UCSD-AML1 (cell line): Measurements from ENCODE around the gene PDE11A.
A peak's percentile ranks its signal among the peaks of the same experiment; 100 is the strongest.

Source experiments
- DNase-seq: peaks from one replicate; lab custom pipeline; 2025; ENCODE audit not compliant: unreplicated experiment; lab: John Stamatoyannopoulos, UW

Gene PDE11A

DNA sequence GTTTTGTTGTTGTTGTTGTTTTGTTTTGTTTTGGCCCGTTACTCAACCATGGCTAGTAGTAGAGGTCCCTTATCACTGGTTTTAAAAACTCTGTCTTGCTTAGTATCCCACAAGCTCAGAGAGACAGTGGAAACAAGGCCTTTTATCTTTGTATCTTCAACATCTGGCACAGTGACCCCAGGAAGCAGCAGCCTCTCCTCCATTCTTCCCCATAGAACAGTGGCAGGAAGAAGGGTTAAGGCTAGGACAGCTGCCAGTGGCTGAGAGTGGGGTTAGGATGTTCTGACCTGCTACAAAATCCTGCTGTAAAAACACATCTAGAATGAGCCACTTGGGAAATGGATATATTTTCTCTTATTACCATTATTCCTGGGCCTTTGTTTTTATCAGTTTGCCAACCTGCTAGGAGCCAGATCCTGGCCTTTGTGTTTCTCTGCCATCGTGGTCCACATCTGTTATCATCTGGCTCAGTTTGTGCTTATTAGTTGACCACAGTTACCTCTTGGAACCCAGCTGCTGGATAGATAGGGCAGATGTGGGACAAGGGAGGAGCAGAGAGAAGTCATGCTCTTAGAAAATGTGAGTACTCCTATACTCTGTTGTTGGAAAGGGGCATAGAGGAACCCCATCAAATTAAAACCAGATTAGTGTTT is 433.2 kb downstream of the PDE11A start:
- DNase-seq: no peak

GRCh38 chr2:177638507-177638906 is 434.1 kb downstream of the PDE11A start:
- no peak for DNase-seq

- DNase-seq: no peak
Measured at GRCh38 chr2:177636672-177637071, 435.9 kb downstream of the PDE11A start.

GRCh38 chr2:177635696-177636095 is 436.9 kb downstream of the PDE11A start:
- no peak for DNase-seq

DNA sequence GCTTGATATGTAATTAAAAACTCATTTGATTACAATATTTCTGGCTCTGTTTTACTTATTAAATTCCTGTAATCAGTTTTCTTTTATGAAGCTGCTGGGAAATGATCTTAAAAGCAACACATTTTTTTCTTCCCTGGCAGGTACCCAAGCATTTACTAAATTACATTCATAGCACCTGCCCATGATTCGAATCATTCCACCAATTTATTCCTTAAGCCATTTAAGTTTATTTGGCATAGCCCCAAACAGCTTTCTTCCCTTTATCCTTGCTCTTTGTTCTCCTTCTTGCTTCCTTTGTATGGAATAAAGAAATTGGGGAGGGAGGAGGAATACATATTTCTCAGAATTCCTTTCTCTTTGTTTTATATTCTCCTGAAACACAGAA is 438.7 kb downstream of the PDE11A start:
- DNase-seq: no peak

DNA sequence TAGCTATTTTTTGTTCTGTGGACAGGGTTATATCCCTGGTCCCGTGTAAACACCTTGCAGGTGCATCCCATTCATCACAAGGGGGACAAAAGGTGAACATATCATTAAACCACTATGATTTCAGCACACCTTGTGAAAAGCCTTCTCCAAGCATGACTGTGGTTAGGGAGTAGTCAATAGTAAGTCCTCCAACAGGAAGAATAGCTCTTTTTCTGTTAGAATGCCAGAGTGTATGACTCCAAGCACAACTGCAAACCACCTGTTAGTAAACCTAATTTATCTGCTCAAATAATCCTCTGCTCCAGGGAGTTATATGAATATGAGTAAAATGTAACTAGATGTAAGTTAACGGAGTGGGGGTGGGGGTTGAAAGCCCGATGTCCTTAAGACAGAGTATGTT is 439.5 kb downstream of the PDE11A start:
- DNase-seq: no peak

DNA sequence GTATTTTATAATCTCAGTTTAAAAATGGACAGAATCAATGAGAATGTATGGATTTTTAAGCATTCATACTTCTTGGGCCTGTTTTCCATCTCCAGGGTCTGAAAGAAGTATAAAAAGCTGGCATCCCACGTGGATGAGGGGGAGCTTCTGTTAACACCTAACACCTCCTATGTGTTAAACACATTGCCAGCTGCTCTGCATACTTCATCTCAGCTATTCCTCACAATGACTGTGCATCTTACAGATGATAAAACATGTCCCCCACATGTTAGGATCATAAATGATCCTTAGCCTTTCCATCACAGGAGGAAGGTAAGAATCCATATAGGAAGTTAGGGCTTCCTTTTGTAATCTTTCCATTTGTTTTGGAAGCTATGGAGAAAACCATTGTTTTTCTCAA is 440.9 kb downstream of the PDE11A start:
- DNase-seq: no peak

DNA sequence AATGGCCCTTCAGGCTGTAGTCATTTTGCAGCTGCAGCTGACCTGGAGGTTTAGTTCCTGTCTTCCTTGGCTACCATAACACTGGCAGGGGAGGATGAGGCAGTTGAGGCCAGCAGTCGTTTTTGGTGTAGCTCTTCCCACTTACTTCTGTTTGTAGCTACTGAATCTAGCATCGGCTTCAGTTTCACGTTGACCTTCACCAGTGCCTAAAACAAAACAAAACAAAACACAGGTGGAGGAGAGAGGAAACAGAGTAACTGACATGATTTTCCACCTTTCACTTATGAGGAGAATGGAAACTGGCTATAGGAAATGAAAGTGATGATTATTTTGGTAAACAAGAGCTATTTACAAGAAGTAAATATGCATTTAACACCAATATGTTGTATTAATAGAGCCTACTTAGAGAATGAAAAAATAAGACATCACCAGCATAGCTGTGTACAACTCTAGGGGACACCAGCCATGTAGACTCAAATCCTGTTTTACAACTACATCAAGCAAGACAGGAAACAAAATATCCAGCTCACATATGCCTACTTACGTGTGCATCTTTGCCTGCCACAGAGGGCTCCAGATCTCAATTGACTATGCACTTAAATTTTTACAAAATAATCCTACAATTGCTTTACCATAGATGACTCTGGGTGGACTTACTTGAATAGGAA is 443.1 kb downstream of the PDE11A start:
- no peak for DNase-seq

- DNase-seq: no peak
Measured at GRCh38 chr2:177628831-177629230, 443.7 kb downstream of the PDE11A start.

GRCh38 chr2:177625744-177626650 is 446.6 kb downstream of the PDE11A start:
- no peak for DNase-seq

DNA sequence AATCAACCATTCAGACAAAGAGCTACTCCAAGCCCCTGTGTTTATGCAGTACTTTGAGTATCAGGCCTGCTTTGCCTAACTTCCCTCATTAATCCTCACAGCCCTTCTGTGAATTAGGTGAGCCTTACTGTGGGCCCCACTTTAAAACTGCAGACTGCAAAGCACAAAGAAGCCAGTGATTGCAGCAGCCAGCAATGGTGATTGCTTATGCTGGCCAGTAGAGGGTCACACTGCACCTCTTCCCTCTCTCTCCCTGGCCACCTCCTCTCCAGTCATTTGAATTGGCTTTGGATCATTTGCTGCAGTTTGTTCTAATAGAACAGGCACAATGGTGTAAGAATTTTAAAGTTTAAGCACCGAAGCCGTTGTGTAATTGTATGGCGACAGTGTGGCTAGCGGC is 450.1 kb downstream of the PDE11A start:
- DNase-seq: no peak

DNA sequence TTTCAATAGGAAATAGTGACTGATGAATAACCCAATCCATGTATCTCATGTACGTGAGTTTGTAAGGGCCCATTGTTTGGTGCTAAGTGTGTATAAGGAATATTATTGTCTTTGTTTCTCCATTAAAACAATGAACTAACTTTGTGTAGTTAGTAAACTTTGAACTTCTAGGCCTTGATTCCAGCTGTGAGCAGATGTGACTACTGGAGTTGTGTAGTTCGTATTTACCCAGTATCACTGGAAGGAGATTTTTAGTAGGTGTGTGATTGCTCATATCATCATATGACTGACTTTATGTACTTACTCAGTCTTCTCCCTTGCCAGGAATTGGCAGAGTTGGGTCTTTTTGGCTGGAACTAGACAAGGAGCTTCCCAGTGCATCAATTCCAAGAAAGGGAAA is 452.6 kb downstream of the PDE11A start:
- DNase-seq: no peak

GRCh38 chr2:177619461-177619860 is 453.1 kb downstream of the PDE11A start:
- DNase-seq: no peak

DNA sequence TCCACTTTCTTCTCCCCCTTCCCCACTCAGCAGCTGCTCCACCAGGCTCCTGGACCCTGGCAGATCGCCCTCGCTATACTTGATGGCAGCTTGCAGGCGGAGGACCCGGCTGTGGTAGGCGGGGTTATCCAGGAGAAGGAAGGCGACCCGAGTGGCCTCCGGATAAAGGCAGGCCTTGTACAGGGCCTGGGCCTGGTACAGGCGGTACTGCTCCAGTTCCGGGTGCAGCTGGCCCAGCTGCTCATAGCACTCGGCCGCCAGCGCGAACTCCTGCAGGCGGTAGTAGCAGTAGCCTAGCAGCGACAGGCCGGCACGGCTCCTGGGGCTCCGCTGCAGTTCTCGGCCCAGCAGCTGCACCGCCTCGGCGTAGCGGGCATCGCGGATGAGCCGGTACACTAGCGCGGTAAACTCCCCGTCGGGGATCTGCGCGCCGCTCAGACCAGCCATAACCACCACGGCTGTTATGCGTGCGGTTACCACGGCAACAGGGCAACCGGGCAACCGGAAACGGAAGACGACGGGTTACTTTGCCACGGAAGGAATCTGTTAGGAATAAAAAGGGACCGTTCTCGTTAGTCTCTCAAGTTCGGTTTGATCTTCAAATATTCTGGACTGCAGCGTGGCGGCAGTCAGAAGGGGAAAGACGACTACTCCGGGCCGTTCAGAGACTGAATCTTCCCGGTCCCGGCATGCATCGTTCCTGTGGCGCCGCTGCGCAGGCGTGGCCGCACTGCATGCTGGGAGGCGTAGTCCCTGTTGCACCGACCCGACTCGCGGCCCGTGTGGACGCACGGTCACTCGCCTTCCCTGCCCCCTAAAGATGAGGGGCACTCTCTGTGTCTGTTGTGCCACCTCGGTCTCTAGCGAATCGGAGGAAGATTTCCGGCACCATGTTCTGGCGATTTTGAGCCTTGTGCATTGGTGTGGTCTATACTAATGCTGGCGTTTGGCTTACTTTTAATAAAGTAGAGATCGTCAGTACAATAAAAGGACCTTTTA is 454.0 kb downstream of the PDE11A start:
- peak; percentile 90 for DNase-seq

- no peak for DNase-seq
Measured at GRCh38 chr2:177617849-177618248, 454.7 kb downstream of the PDE11A start.

- DNase-seq: no peak
Measured at GRCh38 chr2:177616731-177617130, 455.8 kb downstream of the PDE11A start.

DNA sequence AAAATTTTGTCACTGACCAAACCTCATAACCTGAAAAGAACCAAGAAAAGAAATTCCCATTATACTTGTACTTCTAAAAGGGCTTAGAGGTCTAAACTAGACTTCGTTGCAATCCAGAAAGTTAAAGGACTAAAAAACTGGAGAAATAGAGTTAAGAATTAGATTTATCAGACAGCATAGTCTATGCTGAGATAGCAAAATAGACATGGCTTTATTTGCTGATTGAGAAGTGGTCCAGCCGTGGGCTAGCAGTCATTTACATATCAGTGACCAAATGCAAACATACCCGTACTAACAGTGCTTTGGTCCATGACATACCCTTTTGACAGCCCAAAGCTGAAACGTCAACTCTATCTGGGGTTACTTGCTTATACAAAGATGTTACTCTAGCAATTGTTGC is 456.5 kb downstream of the PDE11A start:
- no peak for DNase-seq

DNA sequence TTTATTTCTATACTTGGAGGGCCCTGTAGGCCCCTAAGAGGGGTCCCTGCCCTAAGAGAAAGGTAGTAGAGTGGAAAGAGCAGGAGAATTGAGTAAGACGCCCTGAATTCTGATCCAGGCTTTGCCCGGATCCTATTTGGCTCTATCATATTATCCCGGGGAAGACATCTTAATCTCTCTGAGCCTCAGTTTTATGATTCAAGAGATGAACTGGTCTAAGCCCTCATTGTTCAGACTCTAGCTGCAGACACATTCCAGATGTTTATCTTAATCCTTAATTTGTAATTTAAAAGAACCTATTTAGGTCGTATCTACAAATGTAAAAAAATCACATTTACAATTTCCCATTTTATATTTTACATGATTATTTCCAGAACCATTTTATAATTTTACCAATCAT is 459.9 kb downstream of the PDE11A start:
- no peak for DNase-seq

- DNase-seq: no peak
Measured at GRCh38 chr2:177611310-177611886, 461.2 kb downstream of the PDE11A start.

- DNase-seq: no peak
Measured at GRCh38 chr2:177610813-177611212, 461.8 kb downstream of the PDE11A start.
